HG03095 (cell line): ENCODE measurements around the gene ABHD15.
"Not testable (repeated sequence)": the region's sequence is repeated elsewhere in the genome, so short reads cannot be mapped to it uniquely, and the experiment has no call there.

ENCODE experiments used
- ATAC-seq: cut with Tn5 transposase; IDR thresholded peaks from one replicate; pipeline ENCODE4 v1.9.1; 2021; ENCODE audit warnings: moderate library complexity; ENCODE audit not compliant: unreplicated experiment

Gene ABHD15

GRCh38 chr17:29571486-29571882 lies 4.6 kb upstream of the ABHD15 start:
- no peak for ATAC-seq

GRCh38 chr17:29570521-29570920 lies 3.7 kb upstream of the ABHD15 start:
- no peak for ATAC-seq

- no peak for ATAC-seq
Measured at GRCh38 chr17:29569245-29569950, 2.6 kb upstream of the ABHD15 start.

GRCh38 chr17:29568331-29569244 lies 1.8 kb upstream of the ABHD15 start, which contains the start of gene TP53I13:
Gene TP53I13, plus strand, starts transcription at chr17:29568701. Its CDS starts 58 bp downstream, at chr17:29568759.
- peak; percentile 31 for ATAC-seq

- ATAC-seq = peak; percentile 2
Measured at GRCh38 chr17:29567554-29568330, 905 bp upstream of the ABHD15 start.

- ATAC-seq = no peak
Measured at GRCh38 chr17:29567304-29567553, 392 bp upstream of the ABHD15 start.

- ATAC-seq = no peak
Measured at GRCh38 chr17:29565643-29566472, 979 bp downstream of the ABHD15 start.

GRCh38 chr17:29563816-29564215 lies 3.0 kb downstream of the ABHD15 start:
- ATAC-seq = no peak

- ATAC-seq = no peak
Measured at GRCh38 chr17:29562615-29563014, 4.2 kb downstream of the ABHD15 start.

GRCh38 chr17:29561554-29562517 lies 5.0 kb downstream of the ABHD15 start:
- no peak for ATAC-seq

GRCh38 chr17:29560316-29560715 lies 6.5 kb downstream of the ABHD15 start:
- no peak for ATAC-seq

GRCh38 chr17:29559640-29560039 lies 7.2 kb downstream of the ABHD15 start:
- ATAC-seq = no peak

GRCh38 chr17:29558139-29558538 lies 8.7 kb downstream of the ABHD15 start:
- not testable (repeated sequence) for ATAC-seq

- no peak for ATAC-seq
Measured at GRCh38 chr17:29557739-29558116, 9.1 kb downstream of the ABHD15 start.

GRCh38 chr17:29557085-29557738 lies 9.6 kb downstream of the ABHD15 start:
- ATAC-seq = no peak

- ATAC-seq = no peak
Measured at GRCh38 chr17:29555840-29556239, 11.0 kb downstream of the ABHD15 start.

- ATAC-seq = no peak
Measured at GRCh38 chr17:29549177-29549923, 17.5 kb downstream of the ABHD15 start.

- ATAC-seq = no peak
Measured at GRCh38 chr17:29546830-29547229, 20.0 kb downstream of the ABHD15 start.
